GM12874 (cell line): ENCODE measurements around the gene LHX3.

ENCODE experiments used
- CTCF ChIP-seq: IDR thresholded peaks from 2 replicates; pipeline ENCODE4 v1.5.1; 2011; ENCODE audit warnings: low read depth, mild to moderate bottlenecking, control low read depth, low read length, moderate library complexity; ENCODE audit not compliant: insufficient read depth

LHX3 gene

GRCh38 chr9:136239135-136239982 lies 34.4 kb upstream of the LHX3 start:
- no peak for TF ChIP-seq CTCF

- no peak for TF ChIP-seq CTCF
Observed at GRCh38 chr9:136238342-136238732, 33.4 kb upstream of the LHX3 start.

- TF ChIP-seq CTCF = no peak
Observed at GRCh38 chr9:136237486-136238341, 32.8 kb upstream of the LHX3 start.

GRCh38 chr9:136235709-136236455 lies 31.0 kb upstream of the LHX3 start:
- TF ChIP-seq CTCF = no peak

GRCh38 chr9:136235171-136235570 lies 30.2 kb upstream of the LHX3 start:
- TF ChIP-seq CTCF = no peak

- TF ChIP-seq CTCF = no peak
Observed at GRCh38 chr9:136234597-136234996, 29.7 kb upstream of the LHX3 start.

- no peak for TF ChIP-seq CTCF
Observed at GRCh38 chr9:136233868-136234267, 28.9 kb upstream of the LHX3 start.
